GM21526 (cell line): ENCODE measurements around the gene FAM107B.
"Not testable (repeated sequence)": the region's sequence is repeated elsewhere in the genome, so short reads cannot be mapped to it uniquely, and the experiment has no call there.

Experiments
- ATAC-seq: cut with Tn5 transposase; IDR thresholded peaks from one replicate; pipeline ENCODE4 v1.9.1; 2021; ENCODE audit warnings: moderate library complexity; ENCODE audit not compliant: unreplicated experiment, low FRiP score

The FAM107B gene

DNA sequence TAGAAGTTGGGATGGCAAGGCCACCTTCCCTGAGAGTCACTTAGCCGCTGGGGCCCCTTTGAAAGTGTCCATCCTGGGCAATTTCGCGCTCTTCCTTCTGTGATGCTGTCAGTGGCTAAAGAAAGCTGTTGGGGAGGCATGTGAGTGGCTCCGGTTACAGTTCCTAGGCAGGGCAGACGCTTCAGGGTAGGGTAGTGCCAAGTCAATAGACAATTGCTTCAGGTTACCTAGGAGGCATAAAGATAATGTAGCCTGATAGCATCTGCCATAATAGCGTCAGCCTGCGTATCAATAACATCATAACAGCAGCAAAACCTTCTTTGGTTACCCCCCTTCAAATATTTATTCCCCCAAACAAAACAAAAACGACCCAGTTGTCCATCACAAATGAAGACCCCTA, at the start of gene FAM107B:
TSS of gene FAM107B (minus strand) at position 101 of the 400 bp plus-strand sequence. CDS start 234 bp downstream, outside the sequence.
- ATAC-seq: no peak

DNA sequence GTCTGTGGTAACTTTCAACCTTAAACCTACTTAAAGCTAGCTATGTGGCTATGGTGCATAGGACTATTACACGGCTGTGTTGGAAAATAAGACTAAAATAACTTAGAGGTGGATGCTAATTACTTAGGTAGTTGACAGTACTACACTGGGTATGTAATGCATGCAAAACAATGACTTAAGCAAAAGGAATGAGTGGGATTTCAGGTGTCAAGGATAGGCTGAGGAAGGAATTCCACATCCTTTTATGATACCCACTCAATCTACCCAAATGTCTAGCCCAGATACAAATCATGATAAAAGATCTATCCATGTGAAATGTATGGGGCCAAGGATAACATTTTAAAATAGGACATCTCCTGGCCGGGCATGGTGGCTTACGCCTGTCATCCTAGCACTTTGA, 49.3 kb upstream of the FAM107B start:
- ATAC-seq: no peak

DNA sequence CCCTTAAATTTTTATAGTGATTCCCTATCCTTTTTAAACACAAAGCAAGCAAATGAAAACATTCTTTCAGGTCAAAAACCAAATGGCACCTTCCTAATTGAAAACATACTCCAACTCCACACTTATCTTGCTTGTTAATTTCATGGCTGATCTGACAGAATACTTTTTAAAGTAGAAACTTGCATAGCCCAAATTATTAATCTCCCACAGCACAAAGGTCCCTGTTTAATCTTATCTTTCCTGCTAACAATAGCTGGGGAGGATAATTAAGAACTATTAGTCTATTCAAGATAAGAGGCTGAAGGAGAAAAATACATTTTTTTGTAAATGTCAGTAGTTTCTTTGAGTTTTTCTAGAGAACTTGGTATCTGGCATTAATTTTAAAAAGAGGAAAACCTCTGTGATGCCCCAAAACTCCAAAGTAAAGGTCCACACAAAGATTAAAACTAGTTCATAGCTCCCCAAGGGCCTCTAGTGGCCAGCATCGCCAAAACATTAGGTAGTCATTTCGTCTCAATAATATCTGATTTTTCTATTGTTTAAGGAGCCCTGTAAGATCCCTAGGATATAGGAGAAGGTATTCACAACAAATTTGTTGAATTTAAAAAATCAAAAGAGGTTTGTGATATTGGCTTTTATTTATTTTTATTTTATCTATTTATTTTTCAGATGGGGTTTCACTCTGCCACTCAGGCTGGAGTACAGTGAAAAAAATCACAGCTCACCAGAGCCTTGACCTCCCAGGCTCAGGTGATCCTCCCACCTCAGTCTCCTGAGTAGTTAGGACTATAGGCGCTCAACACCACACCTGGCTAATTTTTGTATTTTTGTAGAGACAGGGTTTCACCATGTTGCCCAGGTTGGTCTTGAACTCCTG, 48.4 kb upstream of the FAM107B start:
- no peak for ATAC-seq

DNA sequence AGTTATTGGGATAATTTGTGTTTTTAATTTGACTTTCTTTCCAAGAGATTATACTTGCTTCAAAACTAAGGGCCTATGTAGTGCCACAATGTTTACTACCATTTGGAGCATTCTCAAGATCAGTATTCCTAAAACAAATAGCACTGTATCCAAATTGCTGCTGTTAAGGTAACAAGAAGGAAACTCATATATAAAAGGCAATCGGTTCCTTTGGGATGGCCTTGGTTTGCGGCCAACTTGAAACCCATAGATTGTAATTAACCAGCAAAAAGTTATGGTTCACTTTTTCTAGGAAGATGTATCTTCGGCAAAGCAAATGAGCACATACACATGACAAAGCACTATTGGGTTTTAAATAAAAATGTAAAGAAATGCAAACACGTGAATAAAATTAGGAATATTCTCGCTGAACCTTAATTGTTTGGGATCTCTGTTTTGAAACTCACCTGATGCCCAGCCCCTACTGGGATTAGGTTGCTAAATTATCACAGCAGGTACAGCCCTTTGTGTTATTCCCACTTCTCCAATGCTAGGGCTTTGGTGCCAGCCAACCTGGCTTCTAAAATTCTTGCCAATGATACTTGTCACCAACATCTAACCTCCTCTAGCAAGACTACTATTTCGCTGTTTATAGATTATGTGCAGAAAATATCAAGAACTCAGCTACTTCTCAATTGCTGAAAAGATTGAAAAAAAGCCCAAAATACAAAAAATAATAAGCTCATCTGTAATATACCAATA, 47.1 kb upstream of the FAM107B start:
- ATAC-seq: no peak

DNA sequence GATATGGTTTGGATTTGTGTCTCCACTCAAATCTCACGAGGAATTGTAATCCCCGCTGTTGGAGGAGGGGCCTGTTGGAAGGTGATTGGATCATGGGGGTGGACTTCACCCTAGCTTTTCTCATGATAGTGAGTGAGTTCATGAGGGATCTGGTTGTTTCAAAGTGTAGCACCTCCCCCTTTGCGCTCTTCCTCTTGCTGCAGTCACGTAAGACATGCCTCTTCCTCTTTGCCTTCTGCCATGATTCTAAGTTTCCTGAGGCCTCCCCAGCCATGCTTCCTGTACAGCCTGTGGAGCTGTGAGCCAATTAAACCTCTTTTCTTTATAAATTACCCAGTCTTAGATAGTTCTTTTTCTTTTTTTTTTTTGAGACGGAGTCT, 46.1 kb upstream of the FAM107B start:
- no peak for ATAC-seq

DNA sequence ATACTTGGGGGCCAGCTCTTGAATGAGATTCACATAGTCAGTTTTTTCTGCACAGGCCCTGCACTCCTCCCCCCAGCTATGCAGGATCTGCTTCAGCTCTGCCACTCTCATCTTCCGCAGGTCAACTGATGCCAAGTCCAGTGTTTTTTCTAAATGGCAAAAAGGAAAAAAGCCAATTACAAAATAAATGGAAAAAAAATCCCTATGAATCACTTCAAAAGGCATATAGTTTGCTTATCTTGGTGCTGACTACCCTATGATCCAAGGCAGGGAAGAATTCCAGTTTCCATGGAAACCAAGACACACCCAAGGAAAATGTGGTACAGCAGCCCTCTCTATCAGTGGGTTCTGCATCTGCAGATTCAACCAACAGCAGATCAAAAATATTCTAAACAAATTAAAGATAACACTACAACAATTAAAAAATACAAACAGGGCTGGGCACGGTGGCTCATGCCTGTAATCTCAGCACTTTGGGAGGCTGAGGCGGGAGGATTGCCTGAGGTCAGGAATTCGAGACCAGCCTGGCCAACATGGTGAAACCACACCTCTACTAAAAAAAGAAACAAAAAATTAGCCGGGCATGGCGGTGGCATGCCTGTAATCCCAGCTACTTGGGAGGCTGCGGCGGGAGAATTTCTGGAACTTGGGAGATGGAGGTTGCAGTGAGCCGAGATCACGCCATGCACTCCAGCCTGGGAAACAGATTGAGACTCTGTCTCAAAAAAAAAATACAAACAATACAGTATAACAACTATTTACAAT, 45.5 kb upstream of the FAM107B start:
- ATAC-seq: no peak

DNA sequence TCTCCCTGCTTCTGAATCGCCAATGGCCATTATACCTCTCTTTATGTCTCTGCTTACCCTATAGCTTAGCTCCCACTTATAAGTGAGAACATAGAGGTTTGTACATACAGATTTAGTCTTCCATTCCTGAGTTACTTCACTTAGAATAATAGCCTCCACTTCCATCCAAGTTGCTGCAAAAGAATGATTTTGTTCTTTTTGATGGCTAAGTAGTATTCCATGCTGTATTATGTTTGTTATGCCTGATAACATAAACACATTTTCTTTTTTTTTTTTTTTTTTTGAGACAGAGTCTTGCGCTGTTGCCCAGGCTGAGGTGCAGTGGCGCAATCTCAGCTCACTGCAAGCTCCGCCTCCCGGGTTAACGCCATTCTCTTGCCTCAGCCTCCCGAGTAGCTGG, 42.0 kb upstream of the FAM107B start:
- not testable (repeated sequence) for ATAC-seq

DNA sequence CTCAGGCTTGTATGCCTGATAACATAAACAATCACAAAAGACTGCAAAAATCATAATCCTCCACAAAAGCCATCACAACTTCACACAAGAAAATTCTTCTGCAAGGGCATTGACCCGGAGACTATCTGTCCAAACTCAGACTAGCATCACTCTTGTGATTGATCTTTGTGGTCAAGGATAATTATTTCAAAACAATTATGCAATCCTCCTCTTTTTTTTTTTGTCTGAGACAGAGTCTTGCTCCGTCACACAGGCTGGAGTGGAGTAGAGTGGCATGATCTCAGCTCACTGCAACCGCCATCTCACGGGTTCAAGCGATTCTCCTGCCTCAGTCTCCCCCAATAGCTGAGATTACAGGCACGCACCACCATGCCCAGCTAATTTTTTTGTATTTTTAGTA, 41.0 kb upstream of the FAM107B start:
- ATAC-seq: no peak

DNA sequence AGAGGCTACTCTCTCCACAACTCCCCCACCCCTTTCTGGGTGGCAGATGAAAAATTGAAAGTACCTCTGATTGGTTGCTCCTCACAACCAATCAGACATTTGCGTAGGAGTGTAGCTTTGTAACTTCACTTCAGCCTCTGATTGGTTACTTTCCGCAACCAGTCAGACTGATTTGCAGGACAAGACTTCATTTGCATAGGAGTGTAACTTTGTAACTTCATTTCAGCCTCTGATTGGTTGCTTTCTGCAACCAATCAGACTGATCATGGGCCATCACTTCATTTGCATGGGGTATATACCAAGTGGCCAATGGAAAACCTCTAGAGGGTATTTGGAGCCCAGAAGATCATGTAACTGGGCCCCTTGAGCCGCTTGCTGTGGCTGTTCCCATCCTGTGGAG, 37.6 kb upstream of the FAM107B start:
- no peak for ATAC-seq

DNA sequence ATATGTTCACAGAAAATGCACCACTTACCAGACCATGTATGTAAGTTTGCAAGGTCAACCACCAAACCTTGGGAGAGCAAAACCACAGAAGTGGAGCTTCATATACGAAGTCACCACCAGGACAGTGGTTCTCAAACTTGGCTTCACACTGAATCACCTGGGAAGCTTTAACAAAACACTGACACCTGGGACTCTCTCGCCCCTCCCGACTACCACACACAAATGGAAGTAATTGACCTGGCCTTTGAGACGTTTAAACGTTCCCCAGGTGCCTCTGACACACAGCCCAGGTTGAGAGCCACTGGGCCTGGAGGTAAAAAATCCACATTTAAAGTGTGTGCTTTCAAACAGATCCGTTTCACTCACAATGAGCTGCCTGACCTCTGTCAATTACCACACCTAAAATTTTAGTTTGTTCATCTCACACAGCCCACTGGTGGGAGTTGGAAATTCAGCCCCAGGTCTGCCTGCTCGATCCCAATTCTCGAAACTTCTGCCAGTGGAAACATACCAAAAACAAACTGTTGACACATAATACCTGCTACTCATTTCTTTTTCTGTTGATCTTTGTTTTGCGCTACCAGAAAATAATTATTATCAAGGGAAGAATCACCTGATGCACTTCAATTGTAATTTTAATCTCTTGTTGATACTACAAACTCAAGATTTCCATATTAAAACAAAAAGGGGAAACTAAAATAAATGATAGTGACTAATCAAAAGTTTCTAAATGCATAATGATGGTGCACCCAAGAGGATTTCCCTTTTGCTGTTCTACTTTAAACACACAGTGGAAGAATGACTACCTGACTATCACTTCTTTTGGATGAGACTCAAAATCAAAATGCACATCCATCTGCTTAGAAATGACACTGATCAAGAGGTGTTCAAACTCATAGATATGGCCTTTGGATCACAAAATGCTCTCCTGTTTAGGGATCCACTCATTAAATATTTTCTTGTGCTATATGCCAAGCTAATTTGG, 36.6 kb upstream of the FAM107B start:
- no peak for ATAC-seq

DNA sequence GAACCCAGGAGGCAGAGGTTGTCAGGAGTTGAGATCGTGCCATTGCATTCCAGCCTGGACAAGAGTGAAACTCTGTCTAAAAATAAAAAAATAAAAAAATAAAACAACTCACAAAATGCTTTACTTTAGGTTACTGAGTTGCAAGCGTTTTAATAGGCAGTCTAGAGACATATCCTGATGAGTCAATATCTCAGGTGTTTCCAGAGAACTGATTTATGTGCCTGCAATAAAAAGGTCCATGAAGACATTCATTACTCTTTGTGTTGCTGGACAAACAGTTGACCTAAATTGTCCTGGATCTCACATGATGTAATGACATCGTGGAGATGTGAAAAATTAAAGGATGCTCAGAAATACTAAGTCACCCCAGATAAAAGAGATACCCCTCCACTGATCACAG, 31.6 kb upstream of the FAM107B start:
- ATAC-seq: no peak

DNA sequence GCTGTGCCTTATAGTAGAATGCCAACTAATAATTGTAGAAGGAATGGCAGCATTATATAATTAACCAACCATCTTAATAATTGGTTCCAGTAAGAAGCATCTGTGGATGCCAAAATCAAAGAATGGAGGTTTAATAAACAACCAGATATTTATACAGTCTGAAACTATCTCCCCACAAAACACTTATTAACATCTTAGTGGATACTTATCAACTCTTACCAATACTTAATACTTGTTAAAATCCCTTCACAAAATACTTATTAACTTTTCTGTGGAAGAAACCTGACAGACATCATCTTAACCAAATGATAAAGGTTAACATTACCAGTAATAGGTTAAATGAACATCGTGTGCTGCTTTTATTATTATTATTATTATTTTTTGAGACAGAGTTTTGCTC, 29.1 kb upstream of the FAM107B start:
- ATAC-seq: no peak

DNA sequence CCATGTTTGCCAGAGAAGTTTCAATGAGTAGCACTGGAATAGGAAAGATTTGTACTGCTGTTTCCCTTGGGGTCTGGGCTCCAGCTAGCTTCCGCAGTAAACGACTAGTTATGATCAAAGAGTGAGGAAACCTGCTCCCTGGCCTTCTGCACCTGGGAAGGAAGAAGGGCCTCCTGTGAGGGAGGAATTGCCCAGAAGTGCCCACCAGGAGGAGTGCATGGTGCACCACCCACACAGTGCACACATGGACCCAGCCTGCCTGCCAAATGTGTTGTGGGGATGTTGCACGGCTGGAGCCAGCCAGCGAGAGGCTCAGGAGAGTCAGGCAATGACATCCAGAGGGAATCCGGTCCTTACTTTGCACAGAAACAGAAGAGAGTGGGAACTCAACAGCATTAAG, 27.0 kb upstream of the FAM107B start:
- no peak for ATAC-seq

DNA sequence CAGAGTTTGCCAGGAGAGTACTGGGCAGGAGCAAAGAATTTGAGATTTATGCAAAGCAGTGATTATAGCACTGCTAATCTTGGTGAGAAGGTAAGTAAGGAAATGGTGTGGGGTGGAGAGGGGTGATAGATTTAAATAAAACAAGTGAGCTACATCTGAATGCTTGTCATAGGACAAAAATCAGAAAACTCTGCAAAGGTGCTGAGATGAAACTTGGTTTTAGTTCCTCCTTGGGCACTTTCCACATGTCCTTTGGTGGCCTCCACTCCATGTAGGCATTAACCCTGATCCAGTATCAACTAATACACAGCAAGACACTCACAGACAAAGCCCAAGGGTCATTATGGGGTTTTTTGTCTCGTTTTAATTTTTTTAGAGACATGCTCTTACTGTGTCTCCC, 25.7 kb upstream of the FAM107B start:
- ATAC-seq: no peak

DNA sequence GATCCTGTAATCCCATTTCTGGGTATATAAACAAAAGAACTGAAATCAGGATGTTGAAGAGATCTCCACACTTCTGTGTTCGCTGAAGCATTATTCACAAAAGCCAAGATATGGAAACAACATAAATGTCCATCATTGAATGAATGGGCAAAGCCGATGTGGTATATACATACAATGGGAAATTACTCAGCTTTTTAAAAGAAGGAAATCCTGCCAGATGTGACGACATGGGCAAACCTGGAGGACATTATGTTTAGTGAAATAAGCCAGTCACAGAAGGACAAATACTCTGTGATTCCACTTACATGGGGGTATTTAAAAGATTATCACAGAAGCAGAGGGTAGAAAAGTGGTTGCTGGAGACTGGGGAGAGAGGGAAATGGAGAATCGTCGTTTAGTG, 23.9 kb upstream of the FAM107B start:
- ATAC-seq: no peak

DNA sequence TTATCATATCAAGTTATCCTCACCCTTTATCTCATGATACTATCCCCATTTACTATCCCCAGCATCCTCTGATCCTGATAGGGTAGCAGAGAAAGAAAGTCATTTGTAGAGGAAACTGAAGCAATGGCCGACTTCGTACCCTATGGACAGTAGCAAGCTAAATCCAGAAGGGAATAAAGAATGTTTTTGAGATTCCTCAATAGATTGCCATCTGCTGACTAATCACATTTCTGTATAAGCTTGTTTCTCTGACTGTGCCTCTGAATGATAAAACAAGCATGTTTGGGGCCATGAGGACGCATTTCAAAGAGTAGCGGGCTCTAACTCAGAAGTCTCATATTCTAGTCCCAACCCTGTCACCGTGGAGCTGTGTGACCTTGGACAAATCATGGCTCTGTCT, 13.2 kb upstream of the FAM107B start:
- no peak for ATAC-seq

DNA sequence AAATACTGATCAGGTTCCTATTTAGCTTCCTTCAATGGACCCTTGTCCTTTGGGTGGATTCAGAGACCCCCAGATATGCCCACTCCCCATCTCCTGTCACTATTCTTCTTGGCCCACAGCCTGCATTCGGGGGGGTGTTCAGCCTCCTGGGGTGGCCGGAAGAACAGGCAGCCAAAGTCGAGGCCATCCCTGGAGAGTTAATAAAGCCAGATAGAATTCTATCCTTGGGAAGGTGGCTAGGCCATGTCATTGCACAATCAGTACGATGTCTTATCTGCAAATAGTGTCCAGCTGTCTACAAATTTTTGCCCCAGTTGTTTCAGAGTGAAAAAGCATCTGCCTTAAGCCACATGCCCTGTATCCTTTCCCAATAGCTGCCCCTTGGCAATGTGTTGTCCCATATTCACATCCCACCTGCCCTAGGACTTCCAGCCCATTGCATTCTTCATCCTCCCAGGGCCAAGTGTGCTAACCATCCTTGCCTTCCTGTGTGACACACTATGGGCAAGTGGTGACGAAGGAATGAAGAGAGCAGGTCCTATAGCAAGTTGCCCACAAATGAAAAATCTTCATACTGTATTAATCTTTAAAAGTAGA, 9.9 kb upstream of the FAM107B start:
- no peak for ATAC-seq

DNA sequence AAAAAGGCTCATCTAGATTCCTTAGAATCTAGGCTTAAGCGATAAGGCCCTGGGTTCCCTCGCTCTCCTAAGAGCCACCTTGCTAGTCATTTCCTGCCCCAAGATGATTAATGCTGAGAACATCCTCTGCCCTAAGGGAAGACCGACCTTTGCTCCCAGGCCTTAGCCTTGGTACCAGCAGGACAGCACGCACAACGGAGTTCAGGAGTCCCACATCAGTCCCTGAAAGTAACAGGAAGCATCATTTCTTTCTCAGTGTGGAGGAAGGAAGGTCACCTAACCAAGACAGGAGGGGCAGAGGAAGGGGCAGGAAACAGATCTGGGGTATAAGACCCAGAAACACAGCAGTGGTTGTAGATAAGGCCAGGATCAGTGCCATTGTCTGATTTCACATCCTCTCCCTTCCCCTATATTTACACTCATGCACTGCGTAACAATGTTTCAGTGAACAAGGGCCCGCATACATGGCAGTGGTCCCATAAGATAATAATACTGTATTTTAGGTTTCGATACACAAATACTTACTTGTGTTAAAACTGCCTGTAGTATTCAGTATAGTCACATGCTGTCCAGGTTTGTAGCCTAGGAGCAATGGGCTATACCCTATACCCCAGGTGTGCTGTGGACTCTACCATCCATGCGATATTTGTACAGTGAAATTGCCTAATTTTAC, 8.1 kb upstream of the FAM107B start:
- ATAC-seq: no peak

DNA sequence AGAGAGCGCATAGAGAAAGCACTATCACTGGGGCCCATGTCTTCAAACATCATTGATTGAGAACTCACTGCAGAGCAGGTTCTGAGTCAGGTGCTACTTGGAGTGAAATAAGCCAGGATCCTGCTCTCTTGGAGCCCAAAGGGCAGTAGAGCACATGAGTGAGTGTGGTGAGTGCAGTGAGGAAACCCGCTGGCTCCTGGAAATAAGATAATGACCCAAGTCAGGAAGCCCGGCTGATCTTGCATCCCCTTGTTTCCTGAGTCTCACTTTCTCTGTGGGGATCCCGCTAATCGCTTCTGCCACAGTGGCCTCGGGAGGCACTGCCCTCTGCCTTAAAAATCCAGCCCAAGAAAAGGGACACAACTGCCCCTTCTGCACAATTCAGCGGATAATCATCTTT, 7.1 kb upstream of the FAM107B start:
- no peak for ATAC-seq
